HG03159 (cell line): Measurements from ENCODE around the gene DLX5.

Experiments
- ATAC-seq: cut with Tn5 transposase; IDR thresholded peaks from one replicate; pipeline ENCODE4 v1.9.1; 2021; ENCODE audit warnings: mild to moderate bottlenecking, moderate library complexity; ENCODE audit not compliant: unreplicated experiment

The DLX5 gene

DNA sequence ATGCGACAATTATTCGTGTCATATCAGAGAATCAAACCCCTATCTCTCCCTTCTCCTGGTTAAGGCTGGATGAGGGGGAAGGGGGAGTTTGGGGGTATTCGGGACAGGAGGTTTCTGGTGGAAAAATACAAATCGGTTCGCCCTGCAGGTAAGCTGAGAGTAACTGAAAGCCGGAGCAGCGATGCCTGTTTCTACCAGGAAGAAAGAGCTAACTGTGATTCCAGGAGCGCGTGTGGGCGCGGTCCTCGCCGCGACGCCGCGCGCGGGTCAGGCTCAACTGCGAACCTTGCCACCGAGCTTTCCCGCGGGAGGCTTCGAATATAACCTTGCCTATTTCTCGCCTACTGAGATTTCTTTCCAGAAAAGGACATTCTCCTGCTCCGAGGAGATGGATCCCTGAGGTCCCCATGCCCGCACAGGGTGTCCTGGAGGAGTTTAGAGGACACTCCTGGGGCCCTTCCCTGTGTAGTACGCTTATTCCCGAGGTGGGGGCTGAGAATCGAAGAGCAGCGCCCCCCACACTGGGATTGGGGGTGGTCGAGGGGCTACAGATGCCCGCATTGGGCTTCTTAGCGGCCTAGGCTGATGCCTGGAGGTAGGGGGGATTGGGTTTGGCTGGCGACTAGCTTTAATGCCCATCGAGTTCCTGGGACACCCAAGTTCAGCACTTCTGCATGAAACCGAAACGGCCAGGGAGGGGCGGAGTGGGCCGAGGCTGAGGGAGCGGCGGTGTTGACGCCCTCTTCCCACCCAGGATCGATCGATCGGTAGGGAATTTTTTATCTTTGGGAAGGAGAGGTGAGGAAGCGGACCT lies 32.2 kb downstream of the DLX5 start:
- no peak for ATAC-seq

DNA sequence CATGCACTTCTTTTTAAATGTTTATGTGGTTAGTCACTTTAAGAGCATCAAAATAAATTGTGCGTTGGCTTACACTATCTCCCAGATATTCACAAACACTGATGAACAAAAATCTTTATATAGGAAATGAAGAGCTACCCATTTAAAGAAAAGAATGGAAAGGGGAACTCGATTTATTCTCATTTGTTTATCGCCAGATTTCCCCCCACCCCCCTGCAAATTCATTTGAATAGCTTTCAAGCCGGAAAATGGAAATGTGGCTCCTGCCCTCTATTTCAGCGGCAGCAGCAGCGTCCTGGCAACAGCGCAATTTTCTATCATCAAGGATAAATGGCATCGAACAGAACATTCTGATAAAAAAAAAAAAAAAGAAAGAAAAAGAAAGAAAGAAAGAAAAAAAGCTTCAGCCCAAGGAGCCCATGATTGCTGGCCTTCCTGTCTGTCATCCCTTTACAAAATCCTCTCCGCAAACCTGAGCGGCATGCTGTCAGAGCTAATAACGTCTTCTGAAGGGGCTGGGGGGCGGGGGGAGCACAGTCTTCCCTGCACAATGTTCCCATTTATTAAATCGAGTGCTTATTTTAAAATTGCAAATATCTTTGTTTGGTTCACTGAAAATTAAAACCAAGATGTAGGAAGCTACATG lies 33.0 kb downstream of the DLX5 start:
- no peak for ATAC-seq

GRCh38 chr7:96989859-96990317 lies 34.7 kb downstream of the DLX5 start:
- ATAC-seq, result no peak

DNA sequence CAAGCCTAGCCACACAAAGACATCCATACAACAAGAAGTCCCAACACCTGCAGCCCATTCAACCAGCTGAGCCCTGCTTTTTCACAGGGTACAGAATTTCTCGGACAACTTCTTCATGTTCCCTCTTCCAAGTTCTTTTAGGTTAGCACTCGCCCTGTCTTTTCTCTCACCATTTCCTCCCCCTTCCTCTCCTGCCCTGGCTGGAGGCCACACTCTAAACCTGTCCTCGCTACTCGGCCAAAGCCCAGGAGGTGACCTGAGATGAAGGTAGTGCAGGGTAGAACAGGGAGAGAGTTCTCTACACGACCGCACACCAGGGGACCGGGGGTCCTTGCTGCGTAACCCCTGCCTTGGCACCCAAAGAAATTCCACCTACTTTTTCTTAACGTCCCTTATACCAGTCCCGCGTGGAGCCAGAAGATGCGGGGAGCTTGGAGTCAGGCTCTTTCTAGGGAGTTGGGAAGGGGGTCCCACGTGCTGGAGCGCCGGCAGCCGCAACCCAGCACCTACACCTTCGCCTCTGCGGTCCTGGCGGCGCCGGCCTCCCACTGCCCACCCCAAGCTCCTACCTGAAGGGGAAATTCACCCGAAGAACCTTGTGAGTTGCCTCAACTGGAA lies 35.3 kb downstream of the DLX5 start:
- no peak for ATAC-seq

- no peak for ATAC-seq
These were observed 36.9 kb downstream of the DLX5 start for GRCh38 chr7:96987719-96988118.

DNA sequence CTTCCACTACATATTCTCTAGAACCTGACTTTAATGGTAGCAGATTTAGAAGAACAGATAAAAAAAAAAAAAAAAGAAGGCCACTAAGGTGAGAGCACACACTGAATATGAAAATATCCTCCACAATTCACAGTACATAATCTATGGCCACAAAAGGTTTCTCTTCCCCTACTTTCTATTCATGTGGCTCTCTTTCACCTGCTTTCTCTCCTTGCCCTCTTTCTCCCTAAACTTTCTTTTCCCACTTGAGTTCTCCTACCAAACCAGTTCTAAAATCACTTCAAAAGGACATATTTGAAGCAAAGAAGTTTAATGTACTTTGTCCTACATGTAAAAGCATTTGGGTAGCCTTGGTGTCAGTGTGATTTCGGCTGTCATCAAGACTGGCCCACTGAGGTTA lies 37.7 kb downstream of the DLX5 start:
- ATAC-seq, result no peak

- no peak for ATAC-seq
These were observed 38.6 kb downstream of the DLX5 start for GRCh38 chr7:96985992-96986391.

DNA sequence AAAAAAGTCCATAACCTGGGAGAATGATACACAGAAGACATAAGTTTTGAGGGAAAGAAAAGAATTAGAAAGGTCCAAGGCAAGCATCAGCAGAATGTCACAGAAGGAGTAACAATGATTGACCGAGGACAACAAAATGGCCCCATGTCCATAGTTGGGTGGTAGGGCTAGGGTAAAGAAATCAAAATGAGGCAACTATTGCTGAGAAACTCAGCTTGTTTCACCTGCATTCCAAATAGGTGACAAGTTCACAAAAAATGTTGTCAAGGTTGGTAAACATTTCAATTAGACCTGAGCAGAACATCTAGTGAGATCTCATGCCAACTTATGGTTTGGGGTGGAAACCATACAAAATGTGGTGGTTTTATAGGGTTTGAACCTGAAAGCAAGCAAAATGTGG lies 42.0 kb downstream of the DLX5 start:
- ATAC-seq, result no peak

GRCh38 chr7:96979551-96980276 lies 44.9 kb downstream of the DLX5 start:
- no peak for ATAC-seq

DNA sequence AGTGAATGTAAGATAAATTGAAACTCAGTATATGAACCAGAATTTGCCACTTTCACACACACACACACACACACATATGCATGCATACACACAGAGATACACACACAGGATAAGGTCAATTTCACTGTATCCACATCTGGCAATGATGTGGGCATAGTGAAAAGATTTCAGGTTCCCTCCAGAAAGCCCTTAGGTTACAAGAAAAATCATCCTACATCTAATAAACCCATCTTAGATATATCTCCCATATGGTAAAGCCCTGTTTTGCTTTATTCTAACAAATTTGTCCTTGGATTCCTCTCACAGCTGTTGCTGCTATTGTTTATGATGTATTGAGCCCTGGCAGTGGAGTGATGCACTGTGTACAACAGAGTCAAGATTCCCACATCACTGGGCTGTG lies 47.2 kb downstream of the DLX5 start:
- ATAC-seq, result no peak

DNA sequence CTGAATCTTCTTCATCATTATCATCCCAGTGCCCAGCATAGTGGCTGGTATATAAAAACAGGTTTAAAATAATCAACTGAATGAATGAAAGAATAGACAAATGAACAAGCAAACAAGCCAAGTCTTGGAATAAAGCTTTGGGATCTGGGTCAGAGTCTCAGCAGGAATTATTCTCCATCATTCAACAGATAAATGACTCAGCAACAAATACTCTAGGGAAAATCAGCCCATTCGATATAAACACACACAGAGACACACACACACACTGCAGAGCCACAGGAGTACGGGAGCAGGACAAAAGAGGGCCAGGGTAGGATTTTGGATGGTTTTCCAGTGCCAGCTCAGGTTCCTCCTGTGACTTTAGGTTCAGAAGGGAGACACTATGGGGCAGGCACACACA lies 48.5 kb downstream of the DLX5 start:
- no peak for ATAC-seq

DNA sequence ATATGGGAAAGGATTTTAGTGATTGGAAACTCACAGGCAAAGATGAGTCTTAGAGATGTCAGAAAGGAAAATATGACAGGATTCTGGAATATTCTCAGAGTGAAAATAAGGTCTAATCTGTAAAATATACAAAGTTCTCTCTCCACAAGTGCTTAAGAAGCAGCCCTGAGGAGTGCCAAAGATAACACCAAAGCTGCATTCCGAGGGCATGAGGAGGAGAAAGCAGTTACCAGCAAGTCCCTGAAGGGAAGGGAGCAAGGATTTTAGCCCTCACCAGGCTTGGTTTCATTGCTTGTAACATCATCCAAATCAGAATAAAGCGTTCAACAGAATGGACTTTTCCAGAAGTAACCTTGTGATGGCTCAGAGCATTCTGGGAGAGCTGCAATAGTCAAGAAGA lies 50.6 kb downstream of the DLX5 start:
- no peak for ATAC-seq

DNA sequence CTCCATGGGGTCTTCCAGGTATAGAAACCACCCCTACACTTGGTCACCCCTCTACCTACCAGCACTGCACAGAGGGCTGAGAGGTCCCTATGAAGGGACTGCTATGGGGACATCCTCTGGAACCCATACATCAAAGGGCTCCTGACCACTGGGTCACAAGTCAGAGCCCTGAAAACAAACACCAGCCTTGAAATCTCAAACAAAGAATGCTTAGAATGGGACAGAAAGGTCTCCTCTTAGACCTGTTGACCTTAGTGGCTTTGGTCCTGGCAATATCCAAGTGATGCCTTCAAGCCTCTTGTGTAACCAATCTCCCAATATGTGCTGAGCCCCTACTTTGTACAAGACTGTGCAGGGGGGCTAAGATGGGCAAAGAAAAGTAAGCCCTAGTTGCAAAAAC lies 53.9 kb downstream of the DLX5 start:
- no peak for ATAC-seq
